Neural cell (in vitro differentiated cells): ENCODE results near the gene KLHL4.

Experiments used
- EP300 ChIP-seq: fragments of 450-650 bp; conservative IDR thresholded peaks from 2 replicates; pipeline ENCODE4 v1.6.1; 2014; ENCODE audit warnings: antibody characterized with exemption, mild to moderate bottlenecking, moderate library complexity; ENCODE audit not compliant: poor library complexity, severe bottlenecking
- EZH2 ChIP-seq: fragments of 200-600, 300-800 bp; shearing (Covaris generic), sonication (generic); IDR thresholded peaks from 2 replicates; pipeline ENCODE4 v1.6.1; 2014; ENCODE audit warnings: antibody characterized with exemption, low read length, borderline replicate concordance, mild to moderate bottlenecking; ENCODE audit not compliant: insufficient read depth, poor library complexity, severe bottlenecking
- MXI1 ChIP-seq: fragments of 450-650 bp; conservative IDR thresholded peaks from 2 replicates; pipeline ENCODE4 v1.6.1; 2014; ENCODE audit warnings: antibody characterized with exemption, mild to moderate bottlenecking; ENCODE audit not compliant: poor library complexity, severe bottlenecking
- POLR2AphosphoS5 ChIP-seq: IDR thresholded peaks from 2 replicates; pipeline ENCODE4 v1.6.1; 2012
- RAD21 ChIP-seq: fragments of 450-650 bp; conservative IDR thresholded peaks from 2 replicates; pipeline ENCODE4 v1.6.1; 2014; ENCODE audit warnings: antibody characterized with exemption, mild to moderate bottlenecking, moderate library complexity
- SMC3 ChIP-seq: fragments of 450-650 bp; conservative IDR thresholded peaks from 2 replicates; pipeline ENCODE4 v1.6.1; 2014; ENCODE audit warnings: antibody characterized with exemption, mild to moderate bottlenecking, moderate library complexity; ENCODE audit not compliant: poor library complexity
- TAF1 ChIP-seq: IDR thresholded peaks from 2 replicates; pipeline ENCODE4 v1.6.1; 2012; ENCODE audit warnings: low read depth
- TF ChIP-seq, protein P1 (sequence below): fragments of 450-650 bp; IDR thresholded peaks from 2 replicates; pipeline ENCODE4 v1.5.1; 2014; ENCODE audit warnings: antibody characterized with exemption, mild to moderate bottlenecking, moderate library complexity; ENCODE audit not compliant: poor library complexity, severe bottlenecking

DNA sequence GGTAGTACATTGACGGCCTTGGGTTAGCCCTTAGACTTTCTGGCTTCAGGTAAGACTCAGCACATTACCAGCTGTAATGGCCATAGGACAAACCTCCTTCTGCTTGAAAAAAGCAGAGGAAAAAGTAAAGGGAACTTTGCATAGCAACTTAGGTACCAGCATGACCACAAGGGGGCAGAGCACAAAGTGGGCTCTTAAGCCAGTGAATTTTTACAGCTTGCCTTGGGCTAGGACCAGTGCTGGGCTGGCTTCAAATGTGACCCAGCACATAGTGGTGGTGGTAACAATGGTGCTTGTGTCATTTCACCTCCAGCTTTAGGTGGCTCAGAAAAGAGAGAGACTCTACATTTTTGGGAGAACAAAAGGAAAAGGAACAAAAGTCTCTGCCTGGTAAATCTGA is 66.1 kb downstream of the KLHL4 start:
- TF ChIP-seq, protein P1, sequence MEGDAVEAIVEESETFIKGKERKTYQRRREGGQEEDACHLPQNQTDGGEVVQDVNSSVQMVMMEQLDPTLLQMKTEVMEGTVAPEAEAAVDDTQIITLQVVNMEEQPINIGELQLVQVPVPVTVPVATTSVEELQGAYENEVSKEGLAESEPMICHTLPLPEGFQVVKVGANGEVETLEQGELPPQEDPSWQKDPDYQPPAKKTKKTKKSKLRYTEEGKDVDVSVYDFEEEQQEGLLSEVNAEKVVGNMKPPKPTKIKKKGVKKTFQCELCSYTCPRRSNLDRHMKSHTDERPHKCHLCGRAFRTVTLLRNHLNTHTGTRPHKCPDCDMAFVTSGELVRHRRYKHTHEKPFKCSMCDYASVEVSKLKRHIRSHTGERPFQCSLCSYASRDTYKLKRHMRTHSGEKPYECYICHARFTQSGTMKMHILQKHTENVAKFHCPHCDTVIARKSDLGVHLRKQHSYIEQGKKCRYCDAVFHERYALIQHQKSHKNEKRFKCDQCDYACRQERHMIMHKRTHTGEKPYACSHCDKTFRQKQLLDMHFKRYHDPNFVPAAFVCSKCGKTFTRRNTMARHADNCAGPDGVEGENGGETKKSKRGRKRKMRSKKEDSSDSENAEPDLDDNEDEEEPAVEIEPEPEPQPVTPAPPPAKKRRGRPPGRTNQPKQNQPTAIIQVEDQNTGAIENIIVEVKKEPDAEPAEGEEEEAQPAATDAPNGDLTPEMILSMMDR, result no peak
- no peak for TF ChIP-seq MXI1
- TF ChIP-seq SMC3, result no peak
- TF ChIP-seq EP300, result no peak
- TF ChIP-seq EZH2, result no peak
- TF ChIP-seq POLR2AphosphoS5, result no peak
- no peak for TF ChIP-seq TAF1
- no peak for TF ChIP-seq RAD21
